A549 (cell line): ENCODE results near the gene SGSH. TPM values are rescaled to one million over a fixed set of nuclear protein-coding genes. Genes with fewer than 3 reads are reported as not detected.
"Not testable (repeated sequence)": the region's sequence is repeated elsewhere in the genome, so short reads cannot be mapped to it uniquely, and the experiment has no call there.

Experiments
- ATAC-seq, 2 experiments: fragments of 200-7000 bp in 1 of 2; fragments of >200 bp in 1 of 2; cut with Nextera tagmentation in 1 of 2; cut with Tn5 transposase in 1 of 2; 3 replicates each; pipeline versions ENCODE4 v1.8.0 to v1.9.1; 2018 to 2020; ENCODE audit warnings: mild to moderate bottlenecking in 1 of 2, moderate library complexity in 1 of 2
- CTCF ChIA-PET: fragments of 300-600 bp; sonication (Branson Sonifier 250); formaldehyde crosslinking; extraction: SDS; loops from one replicate; lab custom pipeline; 2021; ENCODE audit warnings: antibody characterized with exemption, inconsistent platforms; lab: Yijun Ruan, JAX
- POLR2A ChIA-PET: fragments of 350-600 bp; formaldehyde crosslinking; extraction: SDS; loops from one replicate; lab custom pipeline; 2021; ENCODE audit warnings: antibody characterized with exemption, inconsistent platforms; lab: Yijun Ruan, JAX
- DNase-seq, 2 experiments: peaks; one replicate each; pipeline versions ENCODE4 v3.0.0 to v3.0.0-alpha.2; 2011 to 2016; ENCODE audit warnings: low read depth in 1 of 2, low spot score in 1 of 2
- FAIRE-seq: peaks from 2 replicates; lab custom pipeline; 2011; peaks lifted over from hg19 to GRCh38; lab: Jason Lieb, UNC
- H3K27ac ChIP-seq, 2 experiments: fragments of >200 bp; sonication (Bioruptor Twin); formaldehyde crosslinking; 3 replicates each; pipeline ENCODE4 v1.5.1; 2016 to 2017
- H3K4me1 ChIP-seq: fragments of >200 bp; sonication (Bioruptor Twin); formaldehyde crosslinking; 3 replicates; pipeline ENCODE4 v1.6.1; 2016
- H3K4me2 ChIP-seq: fragments of >200 bp; sonication (Bioruptor Twin); formaldehyde crosslinking; 3 replicates; pipeline ENCODE4 v1.6.1; 2016
- H3K4me3 ChIP-seq: fragments of >200 bp; sonication (Bioruptor Twin); formaldehyde crosslinking; 3 replicates; pipeline ENCODE4 v1.5.1; 2016
- H3K9me3 ChIP-seq: fragments of >200 bp; sonication (Bioruptor Twin); formaldehyde crosslinking; 3 replicates; pipeline ENCODE4 v1.6.1; 2016
- BCL3 ChIP-seq: fragments of >200 bp; sonication (Bioruptor Twin); formaldehyde crosslinking; IDR thresholded peaks from 3 replicates; pipeline ENCODE4 v1.6.1; 2016
- CEBPB ChIP-seq, 2 experiments: fragments of >200 bp in 1 of 2; sonication (Bioruptor Twin) in 1 of 2; formaldehyde crosslinking in 1 of 2; IDR thresholded peaks; 2 replicates each; pipeline ENCODE4 v1.6.1; 2012 to 2016
- CHD2 ChIP-seq: fragments of 150-350 bp; IDR thresholded peaks from 2 replicates; pipeline ENCODE4 v1.6.1; 2014; ENCODE audit warnings: low read length; ENCODE audit not compliant: partially characterized antibody
- CHD4 ChIP-seq: fragments of 200-600 bp; sonication (generic); IDR thresholded peaks from 2 replicates; pipeline ENCODE4 v1.6.1; 2016; ENCODE audit warnings: antibody characterized with exemption, mild to moderate bottlenecking, borderline replicate concordance
- ELK1 ChIP-seq: fragments of 150-350 bp; IDR thresholded peaks from 2 replicates; pipeline ENCODE4 v1.6.1; 2014; ENCODE audit warnings: low read depth, mild to moderate bottlenecking, low read length
- FOSL2 ChIP-seq, 2 experiments: fragments of 450-650 bp in 1 of 2; fragments of >200 bp in 1 of 2; sonication (Bioruptor Twin) in 1 of 2; formaldehyde crosslinking; IDR thresholded peaks; 2 replicates each; pipeline versions ENCODE4 v1.5.0 to v1.6.1; 2016 to 2020; ENCODE audit warnings: mild to moderate bottlenecking in 1 of 2, moderate library complexity in 1 of 2
- HDAC2 ChIP-seq: fragments of 200-600 bp; sonication (generic); IDR thresholded peaks from 2 replicates; pipeline ENCODE4 v1.6.1; 2016
- HES2 ChIP-seq: fragments of >200 bp; sonication (Bioruptor Twin); formaldehyde crosslinking; IDR thresholded peaks from 2 replicates; pipeline ENCODE4 v1.6.1; 2016
- HOXA7 ChIP-seq: fragments of 250-450 bp; sonication (Bioruptor Pico); IDR thresholded peaks from 2 replicates; pipeline ENCODE4 v1.5.0; 2020; ENCODE audit warnings: mild to moderate bottlenecking, moderate library complexity
- HOXB5 ChIP-seq: fragments of 250-450 bp; sonication (Bioruptor Pico); IDR thresholded peaks from 2 replicates; pipeline ENCODE4 v1.5.0; 2020; ENCODE audit warnings: mild to moderate bottlenecking, moderate library complexity
- KDM1A ChIP-seq: fragments of 200-600 bp; sonication (generic); IDR thresholded peaks from 2 replicates; pipeline ENCODE4 v1.6.1; 2016; ENCODE audit warnings: low read depth, mild to moderate bottlenecking
- MAX ChIP-seq: IDR thresholded peaks from 2 replicates; pipeline ENCODE4 v1.6.1; 2012
- NPAS2 ChIP-seq: fragments of 250-450 bp; sonication (Bioruptor Pico); IDR thresholded peaks from 2 replicates; pipeline ENCODE4 v1.8.0; 2022; ENCODE audit warnings: mild to moderate bottlenecking, moderate library complexity, borderline replicate concordance
- PBX3 ChIP-seq: IDR thresholded peaks from 2 replicates; pipeline ENCODE4 v1.6.1; 2012
- POLR2A ChIP-seq: IDR thresholded peaks from 2 replicates; pipeline ENCODE4 v1.6.1; 2012; ENCODE audit warnings: mild to moderate bottlenecking, low read length
- TFCP2L1 ChIP-seq: fragments of 250-450 bp; sonication (Bioruptor Pico); IDR thresholded peaks from 2 replicates; pipeline ENCODE4 v1.5.0; 2021; ENCODE audit warnings: mild to moderate bottlenecking
- WGBS: methylation state at CpG from one replicate; pipeline ENCODE4 v1.1.6; 2017; ENCODE audit errors: missing lambda C conversion rate; 5-methylcytosine and 5-hydroxymethylcytosine counted together
- polyA plus RNA-seq, 4 experiments: library from polyadenylated mRNA; depleted of rRNA in 3 of 4; stranded (reverse); fragments of >200 nt; fragmentation: RNase III in 1 of 4; extraction: RNeasy Plus Mini Kit Qiagen cat#74134 plus additional on column Dnase treatment in 1 of 4; gene quantifications; 2 replicates in 3 of 4; 3 replicates in 1 of 4; pipeline ENCODE4 v1.2.3, GENCODE V29; 2011 to 2017
- TF ChIP-seq, protein P1 (sequence below): fragments of >200 bp; sonication (Bioruptor Twin); formaldehyde crosslinking; IDR thresholded peaks from 3 replicates; pipeline ENCODE4 v1.5.1; 2016

The SGSH gene
- polyA plus RNA-seq, 2 of the 4 experiments (the other 2 are of a cell fraction) = 14.5 to 24.7 TPM

- WGBS = 31% methylated on average over 18 of the region's 18 CpGs
- Histone ChIP-seq H3K9me3 (no peaks in the 10 kb centered on the region), H3K4me2 (peak overlapping the region; percentile 77), H3K27ac (peak overlapping the region; percentile 94 to 99), H3K4me3 (peak overlapping the region; percentile 61), H3K4me1 (peaks cover 78% of the 10 kb centered on the region)
- ChIA-PET POLR2A (interaction anchor here (1.3 kb wide), 1 partner anchor 114 kb away, joined by 3 read pairs; no protein-coding TSS in a partner anchor), CTCF (interaction anchor here (0.6 to 3.4 kb wide), 3 partner anchors 36 to 764 kb away, joined by 3 to 13 read pairs (median 3); partner anchors contain the start of gene GAA)
- FAIRE-seq (no peak), DNase-seq (no peak), ATAC-seq (0 out of 6 replicates have a peak, but pooled peaks of 1 of the 2 experiments have one; percentile 0)
- TF ChIP-seq ELK1 = no peak
- TF ChIP-seq CHD4 = peak; percentile 83; the same call in 1 of the 2 replicates
- TF ChIP-seq POLR2A = 0 out of 2 replicates have a peak, but pooled peaks have one; percentile 12
- no peak for TF ChIP-seq HOXB5 (CRISPR knock-in tag)
- TF ChIP-seq, protein P1, sequence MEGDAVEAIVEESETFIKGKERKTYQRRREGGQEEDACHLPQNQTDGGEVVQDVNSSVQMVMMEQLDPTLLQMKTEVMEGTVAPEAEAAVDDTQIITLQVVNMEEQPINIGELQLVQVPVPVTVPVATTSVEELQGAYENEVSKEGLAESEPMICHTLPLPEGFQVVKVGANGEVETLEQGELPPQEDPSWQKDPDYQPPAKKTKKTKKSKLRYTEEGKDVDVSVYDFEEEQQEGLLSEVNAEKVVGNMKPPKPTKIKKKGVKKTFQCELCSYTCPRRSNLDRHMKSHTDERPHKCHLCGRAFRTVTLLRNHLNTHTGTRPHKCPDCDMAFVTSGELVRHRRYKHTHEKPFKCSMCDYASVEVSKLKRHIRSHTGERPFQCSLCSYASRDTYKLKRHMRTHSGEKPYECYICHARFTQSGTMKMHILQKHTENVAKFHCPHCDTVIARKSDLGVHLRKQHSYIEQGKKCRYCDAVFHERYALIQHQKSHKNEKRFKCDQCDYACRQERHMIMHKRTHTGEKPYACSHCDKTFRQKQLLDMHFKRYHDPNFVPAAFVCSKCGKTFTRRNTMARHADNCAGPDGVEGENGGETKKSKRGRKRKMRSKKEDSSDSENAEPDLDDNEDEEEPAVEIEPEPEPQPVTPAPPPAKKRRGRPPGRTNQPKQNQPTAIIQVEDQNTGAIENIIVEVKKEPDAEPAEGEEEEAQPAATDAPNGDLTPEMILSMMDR = no peak
- TF ChIP-seq FOSL2 (IDR thresholded peaks at IDR 0.05) = no peak
- TF ChIP-seq FOSL2 (CRISPR knock-in tag; IDR thresholded peaks at IDR 0.05) = no peak
- TF ChIP-seq MAX = no peak
- TF ChIP-seq TFCP2L1 (CRISPR knock-in tag) = no peak; the same call in 1 of the 2 replicates
- no peak for TF ChIP-seq HES2
- TF ChIP-seq BCL3 = no peak
- TF ChIP-seq CHD2 = no peak
- TF ChIP-seq HDAC2 = 0 out of 2 replicates have a peak, but pooled peaks have one; percentile 40
- TF ChIP-seq KDM1A = no peak
- TF ChIP-seq CEBPB (IDR thresholded peaks at IDR 0.05) = no peak
- peak; percentile 37; the same call in 1 of the 2 replicates for TF ChIP-seq HOXA7 (CRISPR knock-in tag)
- no peak for TF ChIP-seq NPAS2 (CRISPR knock-in tag)
- TF ChIP-seq PBX3 = no peak
Observed at GRCh38 chr17:80259457-80260068, 39.4 kb upstream of the SGSH start.

DNA sequence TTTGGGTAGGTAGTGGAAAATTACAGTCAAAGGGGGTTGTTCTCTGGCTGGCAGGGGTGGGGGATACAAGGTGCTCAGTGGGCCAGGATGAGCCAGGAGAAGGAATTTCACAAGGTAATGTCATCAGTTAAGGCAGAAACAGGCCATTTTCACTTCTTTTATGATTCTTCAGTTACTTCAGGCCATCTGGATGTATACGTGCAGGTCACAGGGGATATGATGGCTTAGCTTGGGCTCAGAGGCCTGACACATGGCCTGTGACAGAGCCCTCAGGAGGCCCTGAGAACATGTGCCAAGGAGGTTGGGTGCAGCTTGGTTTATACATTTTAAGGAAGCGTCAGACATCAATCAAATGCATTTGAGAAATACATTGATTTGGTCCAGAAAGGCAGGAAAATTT is 38.2 kb upstream of the SGSH start:
- peaks cover 81% of the 10 kb centered on the region for H3K4me1 ChIP-seq
- H3K9me3 ChIP-seq, ATAC-seq, DNase-seq, H3K4me2 ChIP-seq, FAIRE-seq, H3K4me3 ChIP-seq: not testable (repeated sequence)
- H3K27ac ChIP-seq = peak overlapping the region; percentile 94 to 99
- ChIA-PET CTCF (interaction anchor here (3.4 kb wide), 1 partner anchor 157 kb away, joined by 13 read pairs; the partner anchor contains the start of gene GAA), POLR2A (interaction anchor here (1.3 kb wide), 1 partner anchor 113 kb away, joined by 3 read pairs; no protein-coding TSS in a partner anchor)
- TF ChIP-seq MAX = peak; percentile 46; the same call in 1 of the 2 replicates
- WGBS = 89% methylated on average over 2 of the region's 2 CpGs
